Purkinje cell (primary cell): ENCODE measurements around the gene RNU1-1. TPM values are rescaled to one million over a fixed set of nuclear protein-coding genes. Genes with fewer than 3 reads are reported as not detected.

ENCODE experiments used
- polyA plus RNA-seq: library from polyadenylated mRNA; unstranded; fragments of >200 nt; fragmentation: Nextera tagmentation; gene quantifications from 2 replicates; pipeline ENCODE4 v1.2.1, GENCODE V29; 2014

Gene RNU1-1
- polyA plus RNA-seq, result not detected in 2 replicates

DNA sequence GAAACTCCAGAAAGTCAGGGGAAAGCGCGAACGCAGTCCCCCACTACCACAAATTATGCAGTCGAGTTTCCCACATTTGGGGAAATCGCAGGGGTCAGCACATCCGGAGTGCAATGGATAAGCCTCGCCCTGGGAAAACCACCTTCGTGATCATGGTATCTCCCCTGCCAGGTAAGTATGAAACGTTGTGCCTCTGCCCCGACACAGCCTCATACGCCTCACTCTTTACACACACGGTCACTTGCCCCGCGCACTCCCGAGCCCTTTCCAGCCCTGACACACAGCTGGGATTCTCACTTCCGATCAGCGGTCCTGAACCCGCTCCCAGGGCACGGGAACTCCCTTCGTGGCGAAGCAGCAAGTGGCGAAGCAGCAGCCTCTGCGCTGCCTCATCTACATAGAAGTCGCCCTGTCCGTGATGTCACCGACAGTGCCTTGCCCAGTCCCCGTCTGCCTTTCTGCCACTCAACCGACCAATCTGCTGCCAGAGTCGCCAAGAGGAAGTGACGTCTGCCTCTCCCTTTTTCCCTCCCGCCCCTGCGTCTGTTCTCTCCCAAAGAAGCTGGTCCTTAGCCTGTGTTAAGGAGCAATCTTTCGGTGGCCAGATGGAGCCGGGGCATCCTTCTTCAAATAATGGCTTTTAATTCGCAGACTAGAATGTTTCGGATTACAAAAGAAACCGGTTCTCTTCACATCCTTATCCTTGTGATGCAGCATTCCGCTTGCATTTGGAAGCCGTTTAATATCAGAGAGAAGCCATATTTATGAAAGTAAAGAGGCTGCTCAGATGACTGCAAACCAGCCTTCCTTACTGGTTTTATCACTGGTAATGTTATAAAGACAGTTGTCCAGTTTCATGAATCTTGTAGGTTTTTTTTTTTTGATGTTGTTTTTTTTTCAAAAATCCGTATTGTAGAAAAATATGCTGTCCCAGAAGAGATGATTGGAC lies at the start of gene RNU1-1:
TSS of gene RNU1-1 (minus strand) at position 179 of the 949 bp plus-strand sequence.

Other genes starting within 250 kb of the RNU1-1 start
- gene FBXO42, start 161.8 kb downstream of the RNU1-1 start, polyA plus RNA-seq, result 5.6 and 10.8 TPM in 2 replicates
- gene SZRD1, start 147.0 kb downstream of the RNU1-1 start, polyA plus RNA-seq, result 1.6 and 3.6 TPM in 2 replicates
- not detected in 2 replicates for gene SPATA21, start 76.9 kb downstream of the RNU1-1 start, polyA plus RNA-seq
- gene NECAP2, start 73.6 kb downstream of the RNU1-1 start, polyA plus RNA-seq, result 0.56 and 2.1 TPM in 2 replicates
- gene NBPF1, start 99.3 kb upstream of the RNU1-1 start, polyA plus RNA-seq, result 2.8 and 4.8 TPM in 2 replicates
- gene RNU1-3, start 152.7 kb upstream of the RNU1-1 start, polyA plus RNA-seq, result not detected in 2 replicates
- gene RNU1-4, start 226.2 kb upstream of the RNU1-1 start, polyA plus RNA-seq, result not detected in 2 replicates